ENCODE measurements around the gene PPP1R3E. TPM values are rescaled to one million over a fixed set of nuclear protein-coding genes. Genes with fewer than 3 reads are reported as not detected.
A peak's percentile ranks its signal among the peaks of the same experiment; 100 is the strongest.
"Not testable (repeated sequence)": the region's sequence is repeated elsewhere in the genome, so short reads cannot be mapped to it uniquely, and the experiment has no call there.

PPP1R3E gene
- total RNA-seq, 1 experiment from 2014 or later = 1.2 TPM

DNA sequence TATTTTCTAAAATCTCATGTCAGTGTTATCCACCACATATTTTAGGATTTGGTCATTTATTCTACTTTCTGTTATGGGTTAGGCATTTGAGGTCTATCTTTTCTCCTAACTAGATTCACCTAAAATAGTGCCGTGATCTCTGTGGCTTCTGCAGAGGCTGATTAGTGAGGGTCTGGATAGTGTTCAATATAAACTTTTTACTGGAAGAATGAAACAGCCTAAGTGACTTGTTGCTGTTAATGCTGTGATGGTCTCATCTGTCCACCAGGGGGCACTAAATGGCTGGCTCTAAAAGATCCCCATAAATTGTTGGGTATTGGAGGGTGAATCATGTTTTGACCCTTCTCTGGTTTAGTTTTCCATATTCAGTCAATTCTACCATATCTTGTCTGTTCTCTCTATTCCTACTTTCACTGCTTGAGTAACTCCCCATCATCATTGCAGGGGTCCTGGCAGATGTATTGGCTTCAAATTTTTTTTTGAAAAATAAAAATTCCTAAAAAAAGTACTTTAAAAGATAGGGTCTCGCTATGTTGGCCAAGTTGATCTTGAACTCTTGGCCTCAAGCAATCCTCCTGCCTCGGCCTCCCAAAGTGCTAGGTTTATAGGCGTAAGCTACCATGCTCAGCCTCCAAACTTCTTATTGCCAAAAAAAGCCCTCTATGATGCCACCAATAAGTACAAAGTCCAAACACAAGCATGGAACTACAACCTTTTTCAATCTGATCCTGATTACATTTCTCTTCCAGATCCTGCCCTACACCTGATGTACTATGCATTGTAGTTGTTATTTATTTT lies 25.5 kb upstream of the PPP1R3E start:
- Histone ChIP-seq H3K4me1 (replicated peaks) (no peaks in the 10 kb centered on the region), H3K27ac (no peak overlapping the region), H3K4me3 (no peak overlapping the region), H3K27me3 (replicated peaks) (0 out of 2 replicates have a peak, but pooled peaks cover 4% of the 10 kb centered on the region), H3K9me3 (replicated peaks) (no peaks in the 10 kb centered on the region), H3K36me3 (peaks cover 23% of the 10 kb centered on the region)
- DNase-seq (ENCODE audit: low read depth in 1 of 2, low spot score in 2 of 2) = peak in 1 of 2 experiments; percentile 30

DNA sequence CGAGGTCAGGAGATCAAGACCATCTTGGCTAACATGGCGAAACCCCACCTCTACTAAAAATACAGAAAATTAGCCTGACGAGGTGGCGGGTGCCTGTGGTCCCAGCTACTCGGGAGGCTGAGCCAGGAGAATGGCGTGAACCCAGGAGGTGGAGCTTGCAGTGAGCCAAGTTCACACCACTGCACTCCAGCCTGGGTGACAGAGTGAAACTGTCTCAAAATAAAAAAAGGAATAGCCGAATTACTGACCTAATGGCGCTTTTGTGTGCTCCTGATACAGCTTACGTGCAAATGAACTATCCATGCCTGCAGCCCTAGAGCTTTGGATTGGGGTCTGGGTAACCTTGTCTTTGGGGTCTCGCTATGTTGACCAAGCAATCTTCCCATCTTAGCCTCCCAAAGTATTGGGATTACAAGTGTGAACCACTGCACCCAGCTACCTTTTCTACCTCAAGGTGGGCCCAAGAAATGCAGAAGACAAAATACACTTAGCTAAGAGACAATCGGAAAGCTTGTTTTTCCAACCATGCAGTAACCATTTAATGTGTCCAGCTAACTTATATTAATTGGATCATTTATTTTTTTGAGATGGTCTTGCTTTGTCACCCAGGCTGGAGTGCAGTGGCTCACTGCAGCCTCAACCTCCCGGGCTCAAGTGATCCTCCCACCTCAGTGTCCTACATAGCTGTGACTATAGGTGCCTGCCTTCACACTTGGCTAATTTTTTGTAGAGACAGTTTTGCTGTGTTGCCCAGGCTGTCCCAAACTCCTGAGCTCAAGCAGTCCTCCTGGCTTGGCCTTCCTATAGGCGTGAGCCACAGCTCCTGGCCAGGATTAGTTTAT lies 24.1 kb upstream of the PPP1R3E start:
- Histone ChIP-seq H3K36me3 (peaks cover 37% of the 10 kb centered on the region), H3K9me3 (replicated peaks) (no peaks in the 10 kb centered on the region), H3K4me3 (no peak overlapping the region), H3K4me1 (replicated peaks) (peaks cover 7% of the 10 kb centered on the region), H3K27me3 (replicated peaks) (0 out of 2 replicates have a peak, but pooled peaks cover 4% of the 10 kb centered on the region), H3K27ac (no peak overlapping the region)
- DNase-seq (ENCODE audit: low read depth in 1 of 2, low spot score in 2 of 2) = no peak

- not testable (repeated sequence) for H3K9me3 ChIP-seq (replicated peaks); H3K27me3 ChIP-seq (replicated peaks); H3K4me3 ChIP-seq; H3K27ac ChIP-seq; DNase-seq (ENCODE audit: low read depth in 1 of 2, low spot score in 2 of 2); H3K4me1 ChIP-seq (replicated peaks)
- peaks cover 37% of the 10 kb centered on the region for H3K36me3 ChIP-seq
Measured at GRCh38 chr14:23325746-23326145, 23.1 kb upstream of the PPP1R3E start.

- Histone ChIP-seq H3K4me3 (no peak overlapping the region), H3K4me1 (replicated peaks) (peaks cover 16% of the 10 kb centered on the region), H3K27ac (no peak overlapping the region), H3K9me3 (replicated peaks) (no peaks in the 10 kb centered on the region), H3K27me3 (replicated peaks) (no peaks in the 10 kb centered on the region), H3K36me3 (peaks cover 44% of the 10 kb centered on the region)
- DNase-seq (ENCODE audit: low read depth in 1 of 2, low spot score in 2 of 2) = no peak
Measured at GRCh38 chr14:23324993-23325392, 22.3 kb upstream of the PPP1R3E start.

GRCh38 chr14:23324455-23324846 lies 21.8 kb upstream of the PPP1R3E start:
- DNase-seq (ENCODE audit: low read depth in 1 of 2, low spot score in 2 of 2) = no peak
- Histone ChIP-seq H3K4me1 (replicated peaks) (peaks cover 16% of the 10 kb centered on the region), H3K27ac (no peak overlapping the region), H3K4me3 (no peak overlapping the region), H3K9me3 (replicated peaks) (no peaks in the 10 kb centered on the region), H3K27me3 (replicated peaks) (no peaks in the 10 kb centered on the region), H3K36me3 (peaks cover 50% of the 10 kb centered on the region)

DNA sequence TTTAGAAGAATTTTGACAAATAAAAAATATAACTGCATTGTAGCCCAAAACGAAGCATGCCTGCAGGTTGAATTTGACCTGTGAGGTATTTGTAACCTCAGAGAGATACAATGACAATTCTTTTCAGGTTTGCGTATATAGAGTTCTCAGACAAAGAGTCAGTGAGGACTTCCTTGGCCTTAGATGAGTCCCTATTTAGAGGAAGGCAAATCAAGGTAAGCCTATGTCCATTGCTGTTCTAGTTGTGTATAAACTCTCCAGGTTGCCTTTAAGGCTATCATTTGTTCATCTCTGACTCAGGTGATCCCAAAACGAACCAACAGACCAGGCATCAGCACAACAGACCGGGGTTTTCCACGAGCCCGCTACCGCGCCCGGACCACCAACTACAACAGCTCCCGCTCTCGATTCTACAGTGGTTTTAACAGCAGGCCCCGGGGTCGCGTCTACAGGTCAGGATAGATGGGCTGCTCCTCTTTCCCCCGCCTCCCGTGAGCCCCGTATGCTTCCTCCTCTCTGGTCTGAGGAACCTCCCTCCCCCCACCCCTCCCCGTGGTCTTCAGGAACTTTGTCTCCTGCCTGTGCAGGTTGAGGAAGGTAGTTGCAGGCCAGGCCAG lies 21.3 kb upstream of the PPP1R3E start:
- no peak for DNase-seq (ENCODE audit: low read depth in 1 of 2, low spot score in 2 of 2)
- Histone ChIP-seq H3K27ac (no peak overlapping the region), H3K4me3 (no peak overlapping the region), H3K9me3 (replicated peaks) (no peaks in the 10 kb centered on the region), H3K36me3 (peaks cover 53% of the 10 kb centered on the region), H3K4me1 (replicated peaks) (peaks cover 16% of the 10 kb centered on the region), H3K27me3 (replicated peaks) (no peaks in the 10 kb centered on the region)

GRCh38 chr14:23322568-23323517 lies 20.2 kb upstream of the PPP1R3E start:
- DNase-seq (ENCODE audit: low read depth in 1 of 2, low spot score in 2 of 2) = no peak
- H3K27me3 ChIP-seq (replicated peaks) = no peaks in the 10 kb centered on the region
- H3K4me1 ChIP-seq (replicated peaks) = peaks cover 16% of the 10 kb centered on the region
- H3K36me3 ChIP-seq = peaks cover 53% of the 10 kb centered on the region
- H3K27ac ChIP-seq = peak overlapping the region; percentile 96
- H3K4me3 ChIP-seq = peak overlapping the region; percentile 88
- H3K9me3 ChIP-seq (replicated peaks) = no peaks in the 10 kb centered on the region

DNA sequence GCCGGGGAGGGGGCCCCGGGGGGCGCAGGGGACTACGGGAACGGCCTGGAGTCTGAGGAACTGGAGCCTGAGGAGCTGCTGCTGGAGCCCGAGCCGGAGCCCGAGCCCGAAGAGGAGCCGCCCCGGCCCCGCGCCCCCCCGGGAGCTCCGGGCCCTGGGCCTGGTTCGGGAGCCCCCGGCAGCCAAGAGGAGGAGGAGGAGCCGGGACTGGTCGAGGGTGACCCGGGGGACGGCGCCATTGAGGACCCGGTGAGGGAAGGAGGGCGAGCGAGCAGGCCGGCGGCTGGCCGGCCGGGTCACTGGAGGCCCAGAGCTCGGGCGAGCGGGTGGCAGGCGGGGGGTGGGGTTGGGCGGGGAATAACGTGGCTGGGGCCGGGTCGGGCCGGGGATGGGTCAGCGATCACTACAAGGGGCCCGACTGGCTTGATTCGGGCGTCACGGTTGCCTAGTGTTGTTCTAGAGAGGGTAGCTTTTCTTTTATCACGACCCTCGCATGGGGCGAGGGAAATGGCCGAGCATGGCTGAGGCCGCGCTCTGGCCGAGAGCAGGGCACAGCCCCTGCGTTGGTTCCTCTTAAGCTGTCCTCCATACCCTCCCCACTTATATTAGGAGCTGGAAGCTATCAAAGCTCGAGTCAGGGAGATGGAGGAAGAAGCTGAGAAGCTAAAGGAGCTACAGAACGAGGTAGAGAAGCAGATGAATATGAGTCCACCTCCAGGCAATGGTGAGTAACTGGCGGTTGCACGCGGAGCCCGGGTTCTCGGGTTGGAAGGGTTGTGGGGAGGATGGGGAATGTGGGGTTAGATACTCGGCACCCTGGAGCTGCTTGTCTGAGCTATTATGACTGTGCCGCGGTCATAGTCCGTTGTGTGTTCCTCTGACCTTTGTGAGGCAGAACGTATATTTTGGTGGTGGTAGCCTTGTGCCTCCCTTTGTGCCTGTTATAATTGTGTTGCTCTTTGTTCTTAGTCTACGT lies 19.2 kb upstream of the PPP1R3E start:
- peaks cover 55% of the 10 kb centered on the region for H3K36me3 ChIP-seq

GRCh38 chr14:23320584-23321571 lies 18.2 kb upstream of the PPP1R3E start, which contains the start of gene PABPN1:
Gene PABPN1, plus strand, starts transcription at chr14:23321457. Its CDS starts 13 bp downstream, at chr14:23321470.
- DNase-seq (ENCODE audit: low read depth in 1 of 2, low spot score in 2 of 2) = peak; percentile 98
- Histone ChIP-seq H3K27me3 (replicated peaks) (no peaks in the 10 kb centered on the region), H3K36me3 (peaks cover 54% of the 10 kb centered on the region), H3K4me3 (peak within 1 kb of the TSS; percentile 88), H3K4me1 (replicated peaks) (peaks cover 16% of the 10 kb centered on the region), H3K9me3 (replicated peaks) (no peaks in the 10 kb centered on the region), H3K27ac (peak within 1 kb of the TSS; percentile 96)

More for the DNA sequence above, 19.2 kb upstream of the PPP1R3E start:
- H3K27me3 ChIP-seq (replicated peaks) = no peaks in the 10 kb centered on the region
- H3K9me3 ChIP-seq (replicated peaks) = no peaks in the 10 kb centered on the region
- peak overlapping the region; percentile 88 for H3K4me3 ChIP-seq
- H3K4me1 ChIP-seq (replicated peaks) = peaks cover 16% of the 10 kb centered on the region
- DNase-seq (ENCODE audit: low read depth in 1 of 2, low spot score in 2 of 2) = peak; percentile 59 to 65
- H3K27ac ChIP-seq = peak overlapping the region; percentile 96

GRCh38 chr14:23319746-23320583 lies 17.3 kb upstream of the PPP1R3E start:
- H3K36me3 ChIP-seq = peaks cover 60% of the 10 kb centered on the region
- H3K4me3 ChIP-seq = peak overlapping the region; percentile 88
- H3K27ac ChIP-seq = peak overlapping the region; percentile 65
- no peak for DNase-seq (ENCODE audit: low read depth in 1 of 2, low spot score in 2 of 2)
- H3K9me3 ChIP-seq (replicated peaks) = no peaks in the 10 kb centered on the region
- no peaks in the 10 kb centered on the region for H3K27me3 ChIP-seq (replicated peaks)
- H3K4me1 ChIP-seq (replicated peaks) = peaks cover 16% of the 10 kb centered on the region
